Right hindlimb (tissue), 1 donor: Measurements from ENCODE around the gene SLC5A8.
"Not testable (repeated sequence)": the region's sequence is repeated elsewhere in the genome, so short reads cannot be mapped to it uniquely, and the experiment has no call there.

ENCODE experiments used
- DNase-seq: peaks from one replicate; pipeline ENCODE4 v3.0.0-alpha.2; 2018

SLC5A8 gene

DNA sequence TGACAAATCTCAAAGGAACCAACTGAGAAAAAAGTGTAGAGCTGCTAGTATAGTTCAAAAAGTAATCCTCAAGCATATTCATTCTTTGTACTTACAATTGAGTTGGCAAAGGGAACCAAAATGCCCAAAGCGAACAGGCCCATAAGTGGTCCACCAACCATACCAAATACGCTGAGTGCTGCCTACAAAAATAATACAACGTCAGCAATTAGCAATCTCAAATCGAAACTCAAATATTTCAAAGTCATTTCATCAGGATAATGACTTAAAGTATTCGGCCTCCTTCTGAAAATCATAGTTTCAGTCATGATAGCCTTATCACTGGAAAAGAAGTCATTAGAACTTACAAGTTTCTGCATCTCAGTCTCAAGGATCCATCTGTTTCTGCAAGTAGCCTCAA is 42.0 kb downstream of the SLC5A8 start:
- no peak for DNase-seq

DNA sequence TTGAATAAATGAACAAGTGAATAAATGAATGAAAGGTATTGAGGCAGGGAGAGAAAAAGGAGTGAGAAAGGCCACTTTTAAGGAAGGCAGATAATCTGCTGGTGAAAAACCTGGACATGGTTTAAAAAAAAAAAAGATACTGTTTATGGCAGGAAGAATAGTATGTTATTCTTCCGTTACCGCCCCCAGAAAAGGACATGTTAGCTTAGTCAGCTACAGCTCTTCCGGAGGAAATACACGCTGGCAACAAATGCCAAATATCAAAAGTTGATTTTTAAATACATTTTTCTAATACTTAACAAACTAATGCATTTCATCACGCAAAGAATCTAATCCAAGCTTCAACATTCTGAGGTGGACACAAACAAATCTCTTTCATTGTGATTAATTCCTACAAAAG is 43.2 kb downstream of the SLC5A8 start:
- DNase-seq: no peak

DNA sequence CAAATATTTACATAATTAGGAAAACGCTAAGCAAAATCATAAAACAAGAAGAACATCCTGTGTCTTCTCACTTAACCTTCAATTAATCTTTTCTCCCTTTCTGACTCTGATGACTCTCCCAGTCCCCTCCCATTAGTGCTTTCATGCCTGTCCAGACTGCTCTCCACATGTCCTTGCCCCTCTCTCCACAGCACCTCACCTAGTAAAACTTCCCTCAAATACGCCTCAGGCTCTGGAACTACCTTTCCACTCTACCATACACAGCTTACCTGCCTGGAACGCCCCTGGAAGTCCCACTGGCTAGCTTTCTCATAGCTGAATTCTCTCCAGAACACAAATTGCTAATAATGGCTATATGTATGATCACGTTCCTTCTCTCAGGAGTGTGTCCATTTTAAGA is 44.7 kb downstream of the SLC5A8 start:
- DNase-seq: no peak

DNA sequence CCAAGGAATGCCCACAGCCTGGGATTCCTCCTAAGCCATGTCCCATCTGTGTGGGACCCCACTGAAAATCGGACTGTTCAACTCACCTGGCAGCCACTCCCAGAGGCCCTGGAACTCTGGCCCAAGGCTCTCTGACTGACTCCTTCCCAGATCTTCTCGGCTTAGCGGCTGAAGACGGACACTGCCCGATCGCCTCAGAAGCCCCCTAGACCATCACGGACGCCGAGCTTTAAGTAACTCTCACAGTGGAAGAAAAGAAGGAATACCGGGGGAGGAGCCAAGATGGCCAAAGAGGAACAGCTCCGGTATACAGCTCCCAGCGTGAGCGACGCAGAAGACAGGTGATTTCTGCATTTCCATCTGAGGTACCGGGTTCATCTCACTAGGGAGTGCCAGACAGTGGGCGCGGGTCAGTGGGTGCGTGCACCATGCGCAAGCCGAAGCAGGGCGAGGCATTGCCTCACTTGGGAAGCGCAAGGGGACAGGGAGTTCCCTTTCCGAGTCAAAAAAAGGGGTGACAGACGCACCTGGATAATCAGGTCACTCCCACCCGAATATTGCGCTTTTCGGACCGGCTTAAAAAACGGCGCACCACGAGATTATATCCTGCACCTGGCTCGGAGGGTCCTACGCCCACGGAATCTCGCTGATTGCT is 64.1 kb downstream of the SLC5A8 start:
- not testable (repeated sequence) for DNase-seq

DNA sequence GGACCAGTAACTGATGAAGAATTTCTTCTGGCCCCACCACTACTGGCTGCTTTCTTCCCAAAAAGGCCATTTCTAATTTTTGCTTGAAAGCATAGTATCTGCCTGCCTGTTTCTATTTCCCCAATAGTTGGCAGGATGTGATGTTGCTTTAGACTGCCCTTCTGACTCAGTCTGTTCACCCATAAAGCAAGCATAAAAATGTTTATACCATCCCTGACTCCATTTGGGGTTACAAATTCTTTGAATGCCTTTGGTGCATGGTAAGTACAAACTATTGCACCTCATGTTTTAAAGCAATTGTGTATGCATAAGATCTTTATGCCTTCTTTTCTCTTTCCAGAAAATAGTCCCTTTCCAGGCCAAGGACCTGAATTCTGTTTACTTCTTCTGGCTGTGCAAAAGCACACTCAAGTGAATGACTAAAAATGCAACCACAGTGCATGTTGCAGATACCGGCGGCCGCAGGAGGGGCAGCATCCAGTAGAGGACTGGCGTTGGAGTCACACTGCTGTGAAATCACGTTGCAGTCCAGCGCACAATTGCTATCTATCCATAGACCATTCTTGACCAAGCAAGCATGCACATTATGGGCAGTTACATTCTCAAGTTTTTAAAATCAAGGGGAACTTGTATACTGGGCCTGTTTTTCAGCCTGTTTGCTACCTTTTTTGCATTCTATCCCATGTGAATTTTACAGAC is 82.4 kb downstream of the SLC5A8 start:
- no peak for DNase-seq

DNA sequence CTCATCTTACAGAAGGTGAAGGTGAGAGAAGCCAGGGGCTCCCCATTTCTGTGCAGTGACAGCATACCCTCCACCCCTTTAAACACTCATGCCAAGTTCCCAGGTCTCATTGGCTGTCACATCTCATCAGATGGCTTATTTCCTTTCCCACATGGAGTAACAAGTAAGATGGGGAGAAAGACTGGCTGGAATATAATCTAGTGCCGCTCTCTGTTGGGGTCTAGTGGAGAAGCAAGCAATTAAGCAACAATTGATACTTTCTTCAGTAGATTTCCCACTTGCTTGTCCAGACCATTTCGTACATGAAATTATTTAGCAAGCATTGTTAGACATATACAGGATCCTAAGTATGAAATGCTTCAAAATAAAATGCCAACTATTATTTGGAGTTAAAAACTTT is 92.2 kb downstream of the SLC5A8 start:
- no peak for DNase-seq

DNA sequence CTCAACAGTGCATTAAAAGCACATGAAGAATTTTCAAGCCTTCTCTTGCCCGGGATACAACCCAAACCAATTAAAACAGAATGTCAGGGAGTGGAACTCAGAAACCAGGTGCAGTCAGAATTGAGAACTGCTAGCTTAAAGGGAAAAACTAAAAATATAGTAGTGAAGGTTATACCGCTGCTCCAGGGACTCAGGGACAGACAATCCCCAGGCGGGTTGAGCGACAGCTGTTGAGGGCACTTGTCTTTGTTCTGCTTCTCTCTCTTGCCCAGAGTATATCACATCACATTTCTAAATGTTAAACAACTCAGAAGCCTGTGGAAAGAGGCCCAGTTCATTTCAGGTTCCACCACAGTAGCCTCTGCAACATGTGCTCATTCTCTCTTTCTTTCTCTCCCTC is 93.1 kb downstream of the SLC5A8 start:
- no peak for DNase-seq

DNA sequence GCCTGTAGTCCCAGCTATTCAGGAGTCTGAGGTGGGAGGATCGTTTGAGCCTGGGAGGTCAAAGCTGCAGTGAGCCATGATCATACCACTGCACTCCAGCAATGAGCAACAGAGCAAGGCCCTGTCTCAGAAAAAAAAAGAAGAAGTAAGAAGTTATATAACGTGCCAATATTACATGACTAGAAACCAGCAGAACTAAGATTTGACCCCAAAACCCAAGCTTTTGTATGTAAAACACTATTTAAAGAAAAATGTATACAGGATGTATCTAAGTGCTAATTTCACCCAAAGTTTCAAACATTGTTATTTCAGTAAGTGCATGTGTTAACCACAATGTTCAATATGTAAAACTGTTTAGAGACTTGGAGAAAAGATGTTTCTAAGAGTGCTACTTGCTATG is 94.7 kb downstream of the SLC5A8 start:
- DNase-seq: no peak

DNA sequence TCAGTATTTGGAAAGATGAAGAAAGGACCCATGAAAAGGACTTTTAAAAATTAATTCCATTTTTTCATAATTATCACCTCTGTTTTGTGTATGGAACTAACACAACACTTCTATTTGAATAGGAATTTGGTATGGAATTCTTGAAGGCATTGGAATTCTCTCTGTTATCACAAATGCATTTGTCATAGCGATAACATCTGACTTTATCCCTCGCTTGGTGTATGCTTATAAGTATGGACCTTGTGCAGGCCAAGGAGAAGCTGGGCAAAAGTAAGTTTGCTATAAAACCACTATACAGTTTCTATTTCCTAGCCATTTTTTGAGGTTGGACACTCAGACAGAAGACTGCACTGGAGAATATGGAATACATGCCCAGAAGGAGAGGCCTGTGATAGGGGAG is 98.6 kb downstream of the SLC5A8 start:
- no peak for DNase-seq

DNA sequence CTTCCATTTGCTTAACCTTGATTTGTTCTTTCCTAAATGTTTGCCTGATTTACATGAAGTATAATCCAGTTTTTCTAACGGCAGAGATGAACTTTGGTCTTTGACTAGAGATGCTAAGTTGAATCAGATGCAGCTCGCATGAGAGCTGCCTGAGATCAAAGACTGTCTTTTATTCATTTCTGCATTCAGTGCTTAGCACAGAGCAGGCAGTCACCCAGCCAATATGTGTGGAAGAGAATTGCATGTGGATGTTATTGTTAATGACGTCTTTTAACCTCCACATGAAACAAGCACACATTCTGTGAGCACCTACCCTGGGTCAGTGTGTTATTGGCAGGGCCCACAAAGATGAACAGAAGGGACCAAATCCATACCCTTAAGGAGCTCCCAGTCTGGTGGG is 99.2 kb downstream of the SLC5A8 start:
- no peak for DNase-seq

DNA sequence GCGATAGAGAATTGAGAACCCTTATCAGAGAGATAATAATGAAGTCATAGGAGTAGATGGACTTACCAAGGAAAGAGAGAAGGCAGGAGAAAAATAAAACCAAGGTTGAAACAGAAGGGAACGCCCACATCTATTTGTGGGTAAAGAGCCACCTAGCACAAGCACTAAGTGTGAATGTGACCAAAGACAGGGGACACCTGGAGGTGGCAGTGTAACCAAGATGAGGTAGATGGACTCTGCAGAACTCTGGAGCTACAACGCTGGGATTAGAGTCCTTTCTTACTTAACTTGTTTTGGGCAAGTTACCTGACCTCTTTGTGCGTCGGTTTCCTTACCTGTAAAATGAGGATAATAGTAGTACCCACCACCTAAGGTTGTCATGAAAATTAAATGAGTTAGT is 101.9 kb downstream of the SLC5A8 start:
- DNase-seq: no peak

DNA sequence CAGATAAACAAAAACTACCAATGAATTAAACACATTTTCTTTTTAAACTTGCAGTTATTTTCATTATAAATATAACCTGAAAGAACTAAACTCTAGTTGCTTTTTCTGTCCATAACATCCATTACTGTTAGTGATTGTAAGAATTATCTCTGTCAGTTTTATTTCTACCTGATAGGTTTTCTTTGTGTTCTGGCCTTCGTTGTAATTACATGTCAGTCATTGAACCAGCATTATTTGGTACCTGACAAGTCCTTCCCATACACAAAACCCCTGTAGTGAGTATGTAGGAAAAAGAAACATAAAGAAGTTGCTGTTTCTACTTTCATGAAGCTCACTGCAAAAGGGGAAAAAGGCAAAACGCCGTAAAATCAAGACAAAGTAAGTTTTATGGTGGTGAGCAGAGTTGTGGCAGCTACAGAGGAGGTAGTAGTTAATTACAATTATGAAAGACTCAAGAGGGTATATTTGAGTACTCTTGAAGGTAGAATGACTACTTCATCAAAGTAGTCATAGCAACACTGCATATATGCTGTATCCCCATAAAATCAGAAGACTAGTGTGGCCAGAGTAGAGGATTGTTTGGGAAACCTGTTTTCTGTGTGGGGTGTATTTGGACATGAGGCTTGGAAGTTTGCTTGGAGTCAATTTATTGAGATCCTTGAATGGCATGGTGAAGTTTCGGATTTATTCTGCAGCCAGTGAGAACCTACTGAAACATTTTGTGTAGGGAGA is 102.8 kb downstream of the SLC5A8 start:
- no peak for DNase-seq
